DMS 273 treated with DMSO at 0.1 percent for 48 hours (cell line): Measurements from ENCODE around the gene DENND2C.

Experiments used
- DNase-seq: peaks from one replicate; lab custom pipeline; 2025; lab: John Stamatoyannopoulos, UW

DENND2C gene

GRCh38 chr1:114685851-114686250 lies 16.0 kb upstream of the DENND2C start:
- no peak for DNase-seq

- DNase-seq: no peak
Measured at GRCh38 chr1:114677691-114678090, 7.8 kb upstream of the DENND2C start.

DNA sequence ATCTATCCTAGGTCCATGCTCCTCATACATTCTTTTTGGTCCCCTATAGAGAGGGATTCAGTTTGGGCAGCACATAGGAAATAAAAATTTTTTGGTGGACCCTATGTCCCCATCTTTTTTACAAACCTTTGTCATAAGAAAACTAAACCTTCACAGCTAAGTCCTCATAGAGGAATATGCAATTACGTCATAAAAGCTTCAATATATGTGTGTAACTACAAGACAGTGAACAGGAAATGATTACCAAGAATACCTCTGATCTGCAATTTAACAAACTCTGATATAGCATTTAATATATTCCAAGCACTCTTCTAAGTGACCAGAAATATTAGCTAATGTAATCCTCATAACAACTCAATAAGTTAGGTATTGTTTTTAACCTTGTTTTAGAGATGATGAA lies 6.3 kb upstream of the DENND2C start:
- DNase-seq: no peak

DNA sequence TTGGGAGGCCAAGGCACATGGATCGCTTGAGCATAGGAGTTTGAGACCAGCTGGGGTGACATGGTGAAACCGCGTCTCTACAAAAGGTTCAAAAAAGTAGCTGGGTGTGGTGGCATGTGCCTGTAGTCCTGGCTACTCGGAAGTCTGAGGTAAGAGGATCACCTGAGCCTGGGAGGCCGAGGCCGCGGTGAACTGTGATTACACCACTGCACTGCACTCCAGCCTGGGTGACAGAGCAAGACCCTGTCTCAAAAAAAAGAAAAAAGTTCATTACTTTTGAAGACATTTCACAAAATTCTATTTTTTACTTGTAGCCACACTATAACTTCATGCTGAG lies 2.1 kb upstream of the DENND2C start:
- DNase-seq: no peak

GRCh38 chr1:114671011-114671938 lies 1.4 kb upstream of the DENND2C start:
- no peak for DNase-seq

DNA sequence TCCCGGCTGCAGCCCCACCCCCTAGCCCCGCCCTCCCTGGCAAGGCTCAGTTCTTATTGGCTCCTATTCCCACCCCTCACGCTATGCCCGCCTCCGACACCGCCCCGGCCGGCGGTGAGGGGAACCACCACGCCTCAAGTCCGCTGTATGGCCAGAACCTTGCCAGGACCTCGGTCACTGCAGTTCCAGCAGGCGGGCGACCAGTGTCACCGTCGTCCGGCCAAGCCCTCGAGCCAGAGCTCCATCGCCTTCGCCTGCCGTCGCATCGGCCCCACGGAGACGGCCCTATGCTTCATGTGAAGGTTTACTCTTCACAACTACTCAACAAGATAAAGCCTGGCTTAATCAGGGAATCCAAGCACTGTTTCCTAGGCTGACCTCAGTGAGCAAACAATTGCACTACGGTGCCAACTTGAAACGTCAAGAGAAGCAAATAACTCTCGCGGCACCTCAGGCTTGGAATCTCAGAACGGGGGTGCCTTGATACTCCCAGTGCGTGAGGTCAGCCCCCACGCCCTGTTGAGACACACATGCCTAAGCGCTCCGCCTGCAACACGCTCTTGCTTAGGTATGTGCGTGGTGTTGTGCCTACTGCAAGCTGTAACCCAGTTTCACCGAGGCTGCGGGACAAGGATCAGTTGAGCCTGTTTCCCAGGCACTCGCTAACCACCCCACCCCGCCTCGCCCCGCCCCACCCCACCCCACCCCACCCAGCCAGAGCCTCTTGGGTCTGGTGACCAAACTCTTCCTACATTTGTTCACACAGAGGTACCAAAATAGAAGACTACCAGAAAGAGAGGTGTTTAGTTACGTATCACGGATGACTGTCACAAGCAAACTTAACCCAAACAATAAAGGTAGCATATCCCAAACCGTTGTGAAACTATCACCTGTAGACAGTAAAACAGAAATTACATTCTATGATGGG lies 498 bp upstream of the DENND2C start:
- DNase-seq: peak; percentile 55

DNA sequence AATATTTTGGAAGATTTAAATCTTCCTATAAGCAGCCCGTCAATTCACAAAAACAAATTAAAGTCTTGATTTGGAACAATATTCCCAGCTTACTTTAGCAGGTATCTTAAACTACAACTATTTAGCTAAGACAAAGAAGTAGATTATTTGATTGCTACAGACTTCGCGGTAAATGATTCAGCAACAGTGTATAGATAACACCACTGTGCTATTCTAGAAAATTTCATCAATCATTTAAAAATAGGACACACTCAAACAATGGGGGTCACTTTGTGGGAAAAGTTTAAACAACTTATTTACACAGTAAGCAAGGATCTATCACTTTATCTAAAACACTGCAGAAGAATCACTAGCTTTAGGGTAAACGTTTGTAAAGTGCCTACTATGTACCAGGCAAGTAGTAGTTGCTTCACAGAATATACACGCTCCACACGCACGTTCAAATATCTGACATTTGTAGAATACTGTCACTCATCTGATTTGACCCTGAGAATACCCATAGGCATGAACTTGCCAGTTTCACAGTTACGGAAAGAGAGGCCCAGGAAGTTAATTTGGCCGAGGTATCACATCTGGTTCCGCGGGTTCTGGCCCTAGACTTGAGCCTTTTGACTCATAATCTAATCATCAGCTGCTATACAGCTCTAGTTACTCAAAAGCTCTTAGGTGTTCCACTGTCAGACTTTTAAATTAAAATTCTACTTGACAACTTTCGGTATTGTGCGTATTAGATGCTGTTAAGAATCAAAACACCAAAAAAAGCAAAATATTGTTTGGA lies 876 bp downstream of the DENND2C start:
- DNase-seq: no peak

GRCh38 chr1:114668373-114668772 lies 1.5 kb downstream of the DENND2C start:
- no peak for DNase-seq

- DNase-seq: no peak
Measured at GRCh38 chr1:114666954-114667353, 2.9 kb downstream of the DENND2C start.

DNA sequence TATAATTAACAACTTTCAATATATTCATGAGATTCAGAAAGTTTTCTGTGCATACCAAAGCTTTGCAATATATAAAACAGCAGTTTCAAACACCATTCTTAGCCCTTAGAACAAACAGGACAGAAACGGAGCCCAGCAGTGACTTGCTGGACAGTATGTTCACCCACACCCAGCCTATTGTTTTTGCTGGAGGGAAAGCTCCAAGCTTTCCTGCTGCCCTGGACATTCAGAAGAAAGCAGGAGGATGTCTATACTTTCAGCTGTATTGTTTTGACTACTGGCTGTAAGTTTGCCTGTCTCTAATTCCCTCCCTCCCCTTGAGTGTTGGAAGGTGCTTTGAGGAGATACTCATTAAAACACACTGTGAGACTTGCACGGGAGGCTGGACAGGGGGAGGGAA lies 9.6 kb downstream of the DENND2C start:
- DNase-seq: no peak

DNA sequence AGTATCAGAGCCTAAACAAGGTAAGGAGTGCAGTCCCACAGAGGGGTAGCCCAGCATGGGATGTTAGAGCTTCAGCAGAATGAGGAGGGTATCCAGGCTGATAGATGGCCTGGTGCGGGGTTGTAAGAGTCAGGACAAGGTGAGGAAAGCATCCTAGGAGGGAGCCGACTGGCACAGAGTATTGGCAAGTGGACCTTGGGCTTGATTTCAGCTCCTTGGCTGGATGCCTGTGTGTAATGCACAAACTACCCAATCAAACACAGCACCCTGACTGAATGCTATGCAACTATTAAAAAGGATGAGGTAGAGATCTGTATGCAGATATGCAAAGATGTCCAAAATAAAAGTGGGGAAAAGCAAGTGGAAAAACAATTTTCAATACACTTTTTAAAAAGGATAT lies 18.0 kb downstream of the DENND2C start:
- no peak for DNase-seq

GRCh38 chr1:114648503-114648902 lies 21.3 kb downstream of the DENND2C start:
- no peak for DNase-seq

DNA sequence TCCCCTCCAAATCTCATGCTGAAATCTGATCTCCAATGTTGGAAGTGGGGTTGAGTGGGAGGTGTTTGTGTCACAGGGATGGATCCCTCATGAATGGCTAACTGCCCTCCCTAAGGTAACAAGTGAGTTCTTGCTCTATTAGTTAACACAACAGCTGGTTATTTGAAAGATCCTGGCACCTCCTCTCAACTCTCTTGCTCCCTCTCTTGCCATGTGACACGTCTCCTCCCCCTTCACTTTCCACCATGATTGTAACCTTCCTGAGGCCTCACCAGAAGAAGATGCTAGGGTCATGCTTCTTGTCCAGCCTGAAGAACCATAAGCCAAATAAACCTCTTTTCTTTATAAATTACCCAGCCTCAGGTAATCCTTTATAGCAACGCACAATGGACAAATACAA lies 28.5 kb downstream of the DENND2C start:
- no peak for DNase-seq

DNA sequence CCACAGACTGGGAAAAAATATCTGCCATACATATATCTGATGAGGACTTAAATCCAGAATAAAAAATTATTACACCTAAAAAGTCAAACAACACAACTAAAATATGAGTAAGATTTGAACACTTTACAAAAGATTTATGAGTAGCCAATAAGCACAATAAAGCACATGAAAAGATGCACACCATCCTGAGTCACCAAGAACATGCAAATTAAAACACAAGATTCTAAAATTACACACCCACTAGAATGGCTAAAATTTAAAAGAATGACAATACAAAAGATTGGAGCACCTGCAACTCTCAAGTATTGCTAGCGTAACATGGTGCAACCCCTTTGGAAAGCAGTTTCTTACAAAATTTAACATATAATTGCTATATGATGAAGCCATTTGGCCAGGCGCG lies 30.9 kb downstream of the DENND2C start:
- DNase-seq: no peak

DNA sequence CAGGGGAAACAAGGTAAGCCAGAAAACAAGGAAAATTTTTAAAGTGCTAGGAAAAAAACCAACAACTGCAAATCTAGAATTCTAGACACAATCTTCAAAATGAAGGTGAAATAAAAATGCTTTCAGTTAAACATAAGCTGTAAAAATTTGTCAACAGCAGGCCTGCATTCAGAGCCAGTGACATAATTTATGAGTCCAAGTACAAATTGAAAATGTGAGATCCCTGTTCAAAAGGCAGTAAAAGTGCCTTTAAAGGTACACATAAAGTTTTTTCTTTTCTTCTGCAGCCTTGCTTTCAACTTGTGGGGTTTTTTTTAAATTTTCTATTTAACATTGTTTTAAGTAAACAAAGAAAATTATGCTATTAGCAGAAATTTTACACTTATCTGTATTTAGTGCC lies 37.4 kb downstream of the DENND2C start:
- no peak for DNase-seq

DNA sequence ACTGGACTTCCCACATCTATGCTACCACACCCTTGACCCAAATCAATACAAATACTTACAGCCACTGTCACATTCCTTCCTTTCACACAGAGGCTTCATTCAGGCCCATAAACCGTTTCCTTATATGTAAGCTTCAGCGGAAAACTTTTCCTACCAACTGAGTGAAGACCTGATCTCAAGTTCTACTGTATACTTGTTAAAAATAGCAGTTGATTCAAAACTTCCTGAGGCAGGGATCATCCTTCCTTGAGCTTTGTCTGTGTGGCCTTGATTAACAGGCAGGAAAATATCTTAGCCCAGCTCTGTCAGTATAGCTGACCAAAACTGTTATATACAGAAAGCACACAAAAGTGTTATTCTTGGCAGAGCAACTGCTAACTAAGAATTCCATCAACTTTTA lies 42.7 kb downstream of the DENND2C start:
- no peak for DNase-seq

DNA sequence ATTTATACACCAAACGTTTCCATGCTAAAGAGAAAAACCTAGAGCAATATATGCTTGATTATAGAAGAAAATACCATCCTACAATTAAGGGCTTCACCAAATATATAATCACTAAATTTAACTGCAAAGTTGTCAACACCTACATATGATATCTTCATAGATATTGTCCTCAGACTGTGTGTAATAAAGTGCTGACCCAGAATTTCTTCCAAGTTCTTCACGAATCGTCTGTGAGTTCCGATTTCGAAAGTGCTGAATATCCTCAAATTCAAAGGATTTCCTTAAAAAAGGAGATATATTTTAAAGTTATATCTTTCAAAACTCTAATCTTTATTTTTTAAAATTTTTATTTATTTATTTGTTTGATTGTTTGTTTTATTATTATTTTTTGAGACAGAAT lies 46.5 kb downstream of the DENND2C start:
- DNase-seq: no peak

DNA sequence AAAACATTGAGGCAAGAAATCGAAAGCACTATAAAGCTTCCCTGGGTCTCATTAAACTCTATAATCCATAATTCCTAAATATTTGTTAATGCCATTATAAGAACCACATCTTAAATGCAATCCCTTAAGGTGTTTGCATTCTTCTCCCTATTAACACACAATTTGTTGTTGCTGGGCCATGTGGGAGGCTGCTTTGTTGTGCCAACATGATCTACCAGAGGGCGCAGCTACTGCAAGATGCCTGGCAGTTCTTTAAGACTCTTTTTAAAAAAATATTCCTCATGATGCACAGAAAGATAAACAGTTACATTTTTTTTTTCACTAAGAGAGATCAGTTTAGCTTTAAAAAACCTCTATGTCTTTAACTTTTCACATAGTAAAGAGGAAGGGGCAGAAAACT lies 49.4 kb downstream of the DENND2C start:
- no peak for DNase-seq

- DNase-seq: no peak
Measured at GRCh38 chr1:114618606-114619005, 51.2 kb downstream of the DENND2C start.

GRCh38 chr1:114610546-114611245 lies 59.2 kb downstream of the DENND2C start:
- no peak for DNase-seq

DNA sequence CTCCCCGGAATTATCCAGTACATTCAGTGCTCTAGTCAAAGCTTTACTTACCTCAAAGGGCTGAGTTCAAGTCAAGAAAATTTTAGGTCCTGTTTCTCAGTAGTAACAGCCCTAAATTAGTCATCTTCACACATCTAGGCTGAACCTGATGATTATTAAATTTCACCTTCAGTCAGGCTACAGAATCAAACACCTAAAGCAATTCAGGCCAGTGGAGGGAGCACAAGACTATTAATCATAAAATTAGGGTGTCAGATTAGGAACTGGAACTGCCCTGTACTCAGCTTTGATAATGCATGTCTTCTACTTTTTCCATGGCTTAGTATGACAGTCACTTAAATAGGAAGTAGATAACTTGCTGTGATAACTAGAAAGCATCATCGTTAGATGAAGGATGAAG lies 60.0 kb downstream of the DENND2C start:
- no peak for DNase-seq

DNA sequence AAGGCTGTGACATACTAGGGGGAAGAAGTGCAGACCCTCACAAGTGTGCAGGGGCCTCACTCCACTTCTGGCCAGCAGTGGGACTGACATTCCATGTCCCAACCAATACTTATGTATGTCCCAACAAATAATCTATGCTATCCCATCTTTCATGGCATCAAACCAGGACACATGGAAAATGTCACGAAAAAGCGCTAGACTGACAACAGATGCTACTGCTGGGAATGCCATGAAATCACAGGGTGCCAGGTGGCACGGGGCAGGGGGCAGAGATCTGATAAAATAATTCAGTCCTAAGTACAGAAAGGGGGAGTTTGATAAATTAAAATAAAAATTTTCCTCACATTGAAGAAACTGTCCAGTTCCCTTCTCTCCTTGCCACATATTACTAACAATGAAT lies 60.8 kb downstream of the DENND2C start:
- peak; percentile 3 for DNase-seq
